Measurements from ENCODE around the gene LXN. TPM values are rescaled to one million over a fixed set of nuclear protein-coding genes. Genes with fewer than 3 reads are reported as not detected.

Gene LXN
- total RNA-seq, 1 experiment from 2014 or later = 301 TPM

Other genes starting within 250 kb of the LXN start
- gene MLF1, start 101.5 kb downstream of the LXN start, total RNA-seq (2021; ENCODE audit: unreplicated experiment) = 51.4 TPM
- 59.3 TPM for gene GFM1, start 28.1 kb downstream of the LXN start, total RNA-seq (2021; ENCODE audit: unreplicated experiment)
- gene RARRES1, start 59.8 kb upstream of the LXN start, total RNA-seq (2021; ENCODE audit: unreplicated experiment) = 1.3 TPM
- 50.7 TPM for gene MFSD1, start 129.4 kb upstream of the LXN start, total RNA-seq (2021; ENCODE audit: unreplicated experiment)

All from Panc1 (cell line).